Gastrocnemius medialis (tissue), 4 donors: Measurements from ENCODE around the gene PXMP4. TPM values are rescaled to one million over a fixed set of nuclear protein-coding genes. Genes with fewer than 3 reads are reported as not detected.

Experiments used
- ATAC-seq, 2 donors: fragments of 150-250 bp; one replicate each; pipeline ENCODE4 v1.9.1; 2016
- DNase-seq, 2 donors: peaks; one replicate each; pipeline ENCODE4 v3.0.0-alpha.2; 2019
- H3K27ac ChIP-seq, 4 donors: fragments of 200-600 bp; sonication (generic); 1 replicate in 1 of 4; 2 replicates in 3 of 4; pipeline ENCODE4 v1.5.1; 2016 to 2018; ENCODE audit warnings: mild to moderate bottlenecking in 2 of 4, moderate library complexity in 1 of 4
- H3K27me3 ChIP-seq, 3 donors: fragments of 200-600 bp; sonication (generic) in 2 of 3; 1 replicate in 1 of 3; 2 replicates in 2 of 3; pipeline versions ENCODE4 v1.5.1 to v1.6.0; 2016 to 2019; ENCODE audit warnings: mild to moderate bottlenecking in 1 of 3, moderate library complexity in 1 of 3
- H3K36me3 ChIP-seq, 2 donors: fragments of 200-600 bp; sonication (generic) in 1 of 2; one replicate each; pipeline ENCODE4 v1.5.1; 2017 to 2018
- H3K4me1 ChIP-seq, 2 donors: fragments of 200-600 bp; sonication (generic) in 1 of 2; one replicate each; pipeline ENCODE4 v1.5.1; 2016 to 2017; ENCODE audit warnings: mild to moderate bottlenecking in 2 of 2
- H3K4me3 ChIP-seq, 4 donors: fragments of 200-600 bp; sonication (generic) in 3 of 4; 1 replicate in 1 of 4; 2 replicates in 3 of 4; pipeline ENCODE4 v1.5.1; 2016 to 2019; ENCODE audit warnings: mild to moderate bottlenecking in 2 of 4
- H3K9me3 ChIP-seq, 3 donors: fragments of 200-600 bp; sonication (generic) in 2 of 3; 1 replicate in 1 of 3; 2 replicates in 2 of 3; pipeline ENCODE4 v1.5.1; 2016 to 2019
- CTCF ChIP-seq, 5 experiments: fragments of 450-650 bp in 3 of 5; fragments of 200-600 bp in 2 of 5; sonication (generic) in 2 of 5; IDR thresholded peaks in 4 of 5; conservative IDR thresholded peaks in 1 of 5; 1 replicate in 4 of 5; 2 replicates in 1 of 5; pipeline ENCODE4 v1.5.1; 2016 to 2019; ENCODE audit warnings: antibody characterized with exemption in 5 of 5, mild to moderate bottlenecking in 3 of 5, moderate library complexity in 3 of 5
- POLR2A ChIP-seq, 2 donors: fragments of 450-650 bp; IDR thresholded peaks; one replicate each; pipeline ENCODE4 v1.6.1; 2017; ENCODE audit warnings: antibody characterized with exemption in 2 of 2, mild to moderate bottlenecking in 2 of 2, moderate library complexity in 2 of 2
- in situ Hi-C, 4 donors: fragments of 200-750 bp; cut with MboI; loops; one replicate each; pipeline versions ENCODE4 v1.15.0 to v1.8.0; 2017; ENCODE audit warnings: low sequenced_read_pairs in 4 of 4
- intact Hi-C: fragments of 100-400 bp; cut with DNase I; formaldehyde crosslinking; loops from one replicate; pipeline ENCODE4 v1.15.1; 2023; ENCODE audit warnings: low total_unique reads
- total RNA-seq, 4 donors: library from RNA; depleted of rRNA; stranded (reverse); fragments of >200 nt; gene quantifications; one replicate each; pipeline versions ENCODE4 v1.1.0 to v1.2.3, GENCODE V29; 2016

PXMP4 gene
- total RNA-seq, 4 donors from 2014 or later: 3.2 to 7.3 (median 5.3) TPM

DNA sequence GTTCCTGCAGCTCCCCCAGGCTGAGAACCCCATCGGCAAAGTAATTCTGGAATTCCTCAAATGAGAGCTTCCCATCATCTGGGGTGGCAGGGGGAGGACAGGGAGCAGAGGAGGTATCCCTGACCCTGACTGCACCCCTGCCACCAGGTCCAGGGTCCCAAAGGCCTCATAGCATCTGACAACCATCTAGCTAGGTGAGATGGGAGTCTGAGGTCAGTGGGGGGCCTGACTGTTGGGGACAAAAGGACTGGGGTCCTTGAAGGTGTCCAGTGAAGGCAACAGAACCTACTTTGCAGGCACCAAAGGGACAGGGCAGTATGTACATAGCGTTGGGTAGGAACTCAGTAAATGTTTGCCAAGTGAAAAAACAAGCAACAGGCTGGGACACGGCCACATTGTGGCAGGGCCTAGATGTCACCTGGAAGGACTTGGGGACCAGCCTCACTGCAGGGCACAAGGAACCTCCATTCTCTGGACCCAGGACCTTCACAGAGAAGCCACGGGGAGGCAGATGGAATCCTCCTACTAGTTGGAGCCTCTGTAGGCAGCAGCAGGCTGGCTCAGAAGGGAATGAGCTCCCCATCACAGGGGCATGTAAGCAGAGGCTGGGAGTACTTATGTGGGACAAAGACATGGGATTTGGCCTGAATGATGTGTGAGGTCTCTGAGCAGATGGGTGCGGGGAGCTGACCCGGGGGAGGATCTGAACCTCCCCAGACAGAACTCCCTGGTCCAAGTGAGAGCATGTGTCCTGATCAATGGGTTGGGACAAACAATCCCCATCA lies 49.2 kb downstream of the PXMP4 start:
- no peak for ATAC-seq
- intact Hi-C loops (loop anchor here (5.0 kb wide), 2 partner anchors 61 to 141 kb away; partner anchors contain the start of genes CHMP4B and ZNF341), in situ Hi-C loops (no loop called here)
- peak overlapping the region in 1 of 4 donors; percentile 96 for H3K27ac ChIP-seq
- H3K27me3 ChIP-seq: no peaks in the 10 kb centered on the region
- peaks cover 0 to 15% of the 10 kb centered on the region in 2 donors for H3K36me3 ChIP-seq
- TF ChIP-seq CTCF (IDR thresholded peaks at IDR 0.05 in 4 of 5, conservative IDR thresholded peaks at IDR 0.05 in 1 of 5) (no peak), POLR2A (IDR thresholded peaks at IDR 0.05) (no peak)
- DNase-seq: no peak
- H3K4me1 ChIP-seq: peaks cover 24 to 27% of the 10 kb centered on the region in 2 donors
- no peak overlapping the region for H3K4me3 ChIP-seq
- no peaks in the 10 kb centered on the region for H3K9me3 ChIP-seq

DNA sequence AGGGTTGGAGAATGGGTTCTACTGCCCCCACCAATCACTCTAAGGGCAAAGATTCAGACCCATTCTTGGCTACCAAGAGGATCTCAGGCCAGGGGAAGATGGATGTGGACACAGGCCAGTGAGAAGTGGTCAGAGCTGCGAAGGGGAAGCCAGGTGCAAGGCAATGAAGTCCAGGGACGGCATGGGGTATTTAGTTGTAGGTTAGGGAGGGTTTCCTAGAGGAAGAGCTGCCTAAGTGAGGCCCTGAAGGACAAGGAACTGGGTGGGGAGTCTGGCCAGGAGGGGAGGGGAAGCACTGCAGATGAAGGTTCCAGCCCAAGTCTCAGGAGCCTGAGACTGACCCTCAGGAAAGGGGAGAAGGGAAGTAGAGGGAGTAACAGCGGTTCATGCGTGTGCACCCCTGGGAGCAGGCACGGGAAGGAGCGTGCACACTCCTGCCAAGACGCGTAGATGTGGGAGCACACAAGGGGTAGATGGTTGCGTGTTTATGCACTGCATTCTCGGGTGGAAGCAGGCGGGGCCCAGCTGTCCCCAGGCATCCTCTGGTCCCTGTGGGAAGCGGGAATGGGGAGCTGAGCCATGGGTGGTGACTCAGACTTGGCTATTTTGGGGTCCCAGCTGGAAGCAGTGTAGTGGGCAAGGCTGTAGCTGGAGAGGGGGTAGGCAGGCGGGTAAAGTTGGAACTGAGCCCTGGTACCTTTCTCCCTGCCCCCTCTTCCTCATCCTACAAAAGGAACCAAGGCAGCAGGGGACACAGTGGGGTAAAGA lies 50.1 kb downstream of the PXMP4 start:
- intact Hi-C loops: loop anchor here (2.0 to 10.0 kb wide), 6 partner anchors 62 to 325 kb away; partner anchors contain the start of genes CDK5RAP1, CHMP4B, RALY and ZNF341
- peaks cover 24% of the 10 kb centered on the region in 2 donors for H3K4me1 ChIP-seq

GRCh38 chr20:33669224-33669623 lies 50.9 kb downstream of the PXMP4 start:
- ATAC-seq (no peak), DNase-seq (no peak)
- Histone ChIP-seq H3K9me3 (no peaks in the 10 kb centered on the region), H3K27ac (peak overlapping the region in 1 of 4 donors; percentile 41), H3K27me3 (no peaks in the 10 kb centered on the region), H3K4me3 (no peak overlapping the region), H3K36me3 (peaks cover 0 to 15% of the 10 kb centered on the region in 2 donors), H3K4me1 (peaks cover 19 to 23% of the 10 kb centered on the region in 2 donors)
- in situ Hi-C loops: loop anchor here in 2 of 4 donors (5.0 to 10.0 kb wide), 2 partner anchors 204 to 212 kb away; no protein-coding TSS in a partner anchor
- intact Hi-C loops: loop anchor here (2.0 to 10.0 kb wide), 4 partner anchors 184 to 326 kb away; partner anchors contain the start of genes CDK5RAP1 and RALY
- no peak for TF ChIP-seq CTCF (IDR thresholded peaks at IDR 0.05 in 4 of 5, conservative IDR thresholded peaks at IDR 0.05 in 1 of 5)
- no peak for TF ChIP-seq POLR2A (IDR thresholded peaks at IDR 0.05)

More for the DNA sequence above, 50.1 kb downstream of the PXMP4 start:
- no peak for DNase-seq
- no peaks in the 10 kb centered on the region for H3K9me3 ChIP-seq
- TF ChIP-seq POLR2A (IDR thresholded peaks at IDR 0.05): no peak
- TF ChIP-seq CTCF (IDR thresholded peaks at IDR 0.05 in 4 of 5, conservative IDR thresholded peaks at IDR 0.05 in 1 of 5): no peak
- peaks cover 0 to 15% of the 10 kb centered on the region in 2 donors for H3K36me3 ChIP-seq
- no peak overlapping the region for H3K4me3 ChIP-seq
- in situ Hi-C loops: loop anchor here in 2 of 4 donors (5.0 to 10.0 kb wide), 2 partner anchors 205 to 213 kb away; no protein-coding TSS in a partner anchor
- H3K27me3 ChIP-seq: no peaks in the 10 kb centered on the region
- H3K27ac ChIP-seq: peak overlapping the region in 1 of 4 donors; percentile 41
- no peak for ATAC-seq

DNA sequence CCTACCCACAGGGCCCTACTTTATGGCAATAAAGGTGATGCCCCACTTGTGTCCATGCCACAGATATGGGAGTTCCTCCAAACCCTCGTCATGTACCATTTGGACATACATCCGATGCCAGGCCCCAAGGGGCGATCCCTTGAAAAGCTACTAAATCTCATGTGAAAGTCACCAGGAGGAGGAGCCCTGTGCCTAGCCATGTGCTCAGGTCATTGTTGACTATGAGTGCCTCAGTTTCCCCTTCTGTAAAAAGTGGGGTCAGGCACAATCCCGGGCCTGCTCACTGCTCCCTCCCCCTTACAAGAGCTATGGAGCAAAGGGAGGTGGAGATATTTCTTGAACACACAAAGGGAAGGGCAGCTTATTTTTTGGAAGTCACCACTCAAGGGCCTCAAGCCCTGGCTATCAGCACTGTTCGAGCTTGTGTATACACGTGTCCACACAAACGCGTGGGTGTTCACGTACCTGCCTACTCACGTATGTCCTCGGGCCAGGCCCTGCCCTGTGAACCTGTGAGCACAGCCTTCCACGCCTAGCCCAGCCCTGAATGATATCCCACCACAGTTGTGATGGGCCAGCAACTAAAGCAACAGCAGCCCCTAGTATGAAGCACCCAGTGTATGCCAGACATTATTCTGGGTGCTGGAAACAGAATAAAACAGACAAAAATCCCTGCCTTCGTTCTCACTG lies 51.5 kb downstream of the PXMP4 start:
- Histone ChIP-seq H3K27me3 (no peaks in the 10 kb centered on the region), H3K9me3 (no peaks in the 10 kb centered on the region), H3K27ac (peak overlapping the region in 3 of 4 donors; percentile 76 to 83 (median 78)), H3K4me3 (no peak overlapping the region), H3K4me1 (peaks cover 19 to 26% of the 10 kb centered on the region in 2 donors), H3K36me3 (peaks cover 0 to 15% of the 10 kb centered on the region in 2 donors)
- intact Hi-C loops (loop anchor here (2.0 to 10.0 kb wide), 4 partner anchors 184 to 326 kb away; partner anchors contain the start of genes CDK5RAP1 and RALY), in situ Hi-C loops (loop anchor here in 2 of 4 donors (5.0 to 10.0 kb wide), 2 partner anchors 204 to 211 kb away; no protein-coding TSS in a partner anchor)
- TF ChIP-seq POLR2A (IDR thresholded peaks at IDR 0.05): no peak
- TF ChIP-seq CTCF (IDR thresholded peaks at IDR 0.05 in 4 of 5, conservative IDR thresholded peaks at IDR 0.05 in 1 of 5): no peak
- ATAC-seq (no peak), DNase-seq (no peak)
